GM18507 (cell line): ENCODE results near the gene FOXO6.

ENCODE experiments used
- DNase-seq: peaks from one replicate; pipeline ENCODE4 v3.0.0; 2011; ENCODE audit warnings: low read depth; ENCODE audit not compliant: insufficient read length; ENCODE audit errors: extremely low spot score
- FAIRE-seq: peaks from 2 replicates; lab custom pipeline; 2011; peaks lifted over from hg19 to GRCh38; lab: Jason Lieb, UNC

Gene FOXO6

GRCh38 chr1:41348394-41348793 is 12.8 kb upstream of the FOXO6 start:
- no peak for FAIRE-seq
- DNase-seq: no peak

GRCh38 chr1:41349361-41350054 is 11.7 kb upstream of the FOXO6 start:
- no peak for FAIRE-seq

GRCh38 chr1:41350055-41350378 is 11.2 kb upstream of the FOXO6 start:
- FAIRE-seq (no peak), DNase-seq (no peak)

More at GRCh38 chr1:41349361-41350054, 11.7 kb upstream of the FOXO6 start:
- no peak for DNase-seq

- FAIRE-seq (no peak), DNase-seq (no peak)
These were observed 9.7 kb upstream of the FOXO6 start for GRCh38 chr1:41351262-41352151.

GRCh38 chr1:41353744-41354143 is 7.5 kb upstream of the FOXO6 start:
- DNase-seq: peak; percentile 61
- peak; percentile 90 for FAIRE-seq

GRCh38 chr1:41354956-41355355 is 6.3 kb upstream of the FOXO6 start:
- FAIRE-seq (no peak), DNase-seq (no peak)

GRCh38 chr1:41355356-41355755 is 5.9 kb upstream of the FOXO6 start:
- no peak for FAIRE-seq
- no peak for DNase-seq

- no peak for FAIRE-seq
- no peak for DNase-seq
These were observed 5.5 kb upstream of the FOXO6 start for GRCh38 chr1:41355761-41356160.

GRCh38 chr1:41356752-41357151 is 4.5 kb upstream of the FOXO6 start:
- DNase-seq (no peak), FAIRE-seq (no peak)

GRCh38 chr1:41357451-41358101 is 3.7 kb upstream of the FOXO6 start:
- DNase-seq: no peak
- no peak for FAIRE-seq

- FAIRE-seq: no peak
- DNase-seq: no peak
These were observed 2.9 kb upstream of the FOXO6 start for GRCh38 chr1:41358131-41359021.

GRCh38 chr1:41359211-41360073 is 1.8 kb upstream of the FOXO6 start:
- no peak for FAIRE-seq
- DNase-seq: no peak

GRCh38 chr1:41360074-41360785 is 1.0 kb upstream of the FOXO6 start:
- no peak for DNase-seq
- FAIRE-seq: no peak

- FAIRE-seq (no peak), DNase-seq (no peak)
These were observed 492 bp downstream of the FOXO6 start for GRCh38 chr1:41361495-41362356.

GRCh38 chr1:41362357-41362721 is 1.1 kb downstream of the FOXO6 start:
- no peak for DNase-seq
- FAIRE-seq: no peak

- no peak for FAIRE-seq
These were observed 1.7 kb downstream of the FOXO6 start for GRCh38 chr1:41362749-41363590.

More at GRCh38 chr1:41362749-41363590, 1.7 kb downstream of the FOXO6 start:
- no peak for DNase-seq
